ENCODE results near the gene XKRX.

- TF ChIP-seq CTCF (IDR thresholded peaks at IDR 0.05) (no peak), POLR2A (IDR thresholded peaks at IDR 0.05) (no peak)
Measured at GRCh38 chrX:100880368-100880767, 48.3 kb downstream of the XKRX start.
